AG08396 (cell line): ENCODE data around the gene GGT6.

Source experiments
- DNase-seq: peaks from one replicate; pipeline ENCODE4 v3.0.0; 2012; ENCODE audit warnings: low spot score, mixed read lengths

Gene GGT6

DNA sequence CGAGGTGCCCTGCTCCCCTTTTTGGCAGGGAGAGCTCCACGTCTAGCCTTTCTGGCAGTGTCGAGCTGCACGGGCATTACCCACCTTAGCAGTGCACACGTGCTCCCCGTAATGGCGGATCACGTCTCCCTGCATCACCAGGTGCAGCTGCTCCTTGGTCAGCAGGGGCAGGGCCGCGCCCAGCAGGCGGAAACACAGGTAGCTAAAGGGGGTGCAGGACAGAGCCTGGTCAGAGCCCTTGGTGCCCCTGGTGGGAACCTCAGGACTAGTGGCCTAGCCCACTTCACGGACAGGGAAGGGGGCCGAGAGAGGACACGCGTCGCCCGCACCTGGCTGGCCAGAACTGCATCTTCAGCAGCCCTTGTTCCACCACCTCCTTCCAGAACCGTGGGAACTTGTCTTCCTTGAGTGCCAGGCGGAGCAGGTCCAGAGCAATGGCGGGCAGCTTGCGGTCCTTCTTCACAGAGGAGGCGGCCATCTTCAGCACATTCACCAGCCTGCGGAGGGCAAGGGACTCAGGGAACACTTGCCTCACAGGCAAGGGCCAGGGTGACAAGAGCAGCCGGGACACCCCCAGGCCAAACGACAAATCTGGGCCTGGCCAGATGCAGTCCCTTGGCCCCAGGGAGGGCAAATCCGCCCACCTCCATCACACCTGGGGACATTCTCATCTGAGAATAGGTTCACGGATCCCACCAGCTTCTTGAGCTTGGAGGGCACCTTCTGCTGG lies 8.4 kb downstream of the GGT6 start:
- no peak for DNase-seq

DNA sequence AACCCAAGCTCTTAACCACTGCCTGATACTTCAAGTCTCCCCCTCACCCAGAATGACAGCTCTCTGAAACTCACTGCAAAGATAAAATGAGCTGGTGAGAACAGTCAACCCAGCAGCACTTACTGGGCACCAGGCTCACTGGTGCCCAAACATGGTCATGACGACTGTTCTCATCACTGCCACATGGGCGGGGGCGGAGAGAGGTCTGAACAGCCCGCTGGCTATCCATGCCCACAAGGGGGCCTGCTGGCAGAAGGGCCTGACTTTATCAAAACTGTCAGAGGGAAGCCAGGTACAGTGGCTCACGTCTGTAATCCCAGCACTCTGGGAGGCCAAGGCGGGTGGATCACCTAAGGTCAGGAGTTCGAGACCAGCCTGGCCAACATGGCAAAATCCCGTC lies 9.2 kb downstream of the GGT6 start:
- DNase-seq = no peak

DNA sequence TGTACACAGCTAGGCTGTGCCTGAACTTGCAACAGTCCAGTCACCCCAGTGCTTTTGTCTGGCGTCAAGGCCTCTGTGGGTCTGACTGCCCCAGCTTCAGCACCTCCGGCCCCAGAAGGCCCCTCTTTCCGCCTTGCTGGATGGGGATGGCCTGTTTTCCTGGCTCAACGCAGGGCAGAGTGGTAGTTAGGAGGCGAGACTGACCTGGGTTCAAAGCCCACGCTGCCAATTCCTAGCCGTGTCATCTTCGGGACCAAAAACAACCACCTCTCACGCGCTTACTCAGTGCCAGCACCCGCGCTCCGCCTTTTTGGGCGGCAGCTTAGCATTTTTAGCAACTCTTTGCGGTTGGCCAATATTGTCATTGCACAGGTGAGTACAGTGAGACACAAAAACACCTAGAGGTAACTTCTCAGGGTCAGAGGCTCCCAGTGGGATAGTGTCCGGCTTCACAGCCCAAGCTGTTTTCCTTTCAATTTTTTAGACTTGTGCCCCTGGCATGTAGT lies 9.8 kb downstream of the GGT6 start:
- DNase-seq = no peak

DNA sequence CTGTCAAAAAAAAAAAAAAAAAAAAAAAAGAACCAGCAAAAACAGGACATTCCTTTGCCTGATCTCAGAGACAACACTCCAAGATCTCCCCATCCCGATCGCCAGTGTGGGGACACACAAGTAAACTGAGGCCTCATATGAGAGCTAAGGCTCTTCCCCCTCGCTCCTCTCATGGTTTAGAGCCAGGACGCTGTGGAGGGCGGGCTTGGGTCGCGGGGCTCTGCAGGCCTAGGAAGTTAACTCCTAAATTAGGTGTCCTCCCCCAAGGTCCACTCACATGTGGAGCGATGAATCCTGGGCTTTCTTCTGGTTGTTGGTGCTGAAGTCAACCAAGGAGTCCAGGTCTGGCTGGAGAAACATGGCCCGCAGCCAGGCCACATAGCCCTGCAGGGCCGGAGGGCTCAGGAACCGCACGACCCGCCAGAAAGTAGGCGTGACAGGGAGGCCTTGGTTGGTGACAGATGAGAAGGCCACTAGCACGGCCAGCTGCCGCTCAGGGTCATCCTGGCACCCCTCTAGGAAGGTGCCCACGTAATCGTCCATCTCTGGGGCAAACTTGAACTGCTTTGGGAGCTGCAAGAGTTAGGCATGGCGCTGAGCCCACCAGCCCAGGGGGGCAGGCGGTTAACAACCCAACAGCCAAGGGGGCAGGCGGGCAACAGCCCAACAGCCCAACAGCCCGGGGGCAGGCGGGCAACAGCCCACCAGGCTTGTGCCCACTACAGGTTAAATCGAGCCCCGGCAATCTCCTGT lies 10.4 kb downstream of the GGT6 start:
- DNase-seq = no peak

DNA sequence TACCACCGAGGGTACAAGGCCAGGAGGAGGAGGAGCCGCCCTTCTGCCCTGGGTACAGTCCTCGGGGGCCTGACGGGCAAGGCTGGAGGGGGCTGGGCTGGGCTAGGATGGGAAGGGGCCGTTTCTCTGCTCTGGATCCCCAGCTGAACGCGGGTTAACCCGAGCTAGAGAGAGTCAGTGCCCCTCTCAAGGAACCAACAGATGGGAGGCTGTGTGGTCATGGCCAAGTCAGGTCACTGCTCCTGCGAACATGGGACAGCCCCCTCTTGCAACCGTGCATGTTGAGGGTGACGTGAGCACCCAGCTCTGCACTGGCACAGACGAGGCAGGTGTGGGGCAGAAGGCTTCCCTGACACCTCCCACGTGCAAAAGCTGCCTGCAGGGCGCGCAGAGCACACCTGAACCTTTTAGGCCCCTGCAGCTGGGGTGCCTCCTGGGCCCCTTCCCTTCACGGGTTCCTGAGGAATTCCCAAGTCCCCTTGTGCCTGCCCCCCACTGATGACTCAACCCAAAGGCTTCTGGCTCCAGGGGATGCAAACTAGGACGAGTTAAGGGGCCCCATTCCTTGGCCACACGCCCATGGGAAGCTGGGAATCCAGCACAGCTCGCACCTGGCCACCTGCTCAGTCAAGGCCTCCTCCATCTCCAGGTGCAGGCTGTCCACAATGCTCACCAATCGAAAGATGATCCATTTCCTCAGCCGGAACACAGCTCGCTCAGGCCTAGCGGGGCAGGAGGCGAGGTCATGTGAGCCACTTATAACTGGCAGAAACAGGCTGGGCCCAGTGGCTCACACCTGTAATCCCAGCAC lies 11.5 kb downstream of the GGT6 start:
- DNase-seq = no peak

DNA sequence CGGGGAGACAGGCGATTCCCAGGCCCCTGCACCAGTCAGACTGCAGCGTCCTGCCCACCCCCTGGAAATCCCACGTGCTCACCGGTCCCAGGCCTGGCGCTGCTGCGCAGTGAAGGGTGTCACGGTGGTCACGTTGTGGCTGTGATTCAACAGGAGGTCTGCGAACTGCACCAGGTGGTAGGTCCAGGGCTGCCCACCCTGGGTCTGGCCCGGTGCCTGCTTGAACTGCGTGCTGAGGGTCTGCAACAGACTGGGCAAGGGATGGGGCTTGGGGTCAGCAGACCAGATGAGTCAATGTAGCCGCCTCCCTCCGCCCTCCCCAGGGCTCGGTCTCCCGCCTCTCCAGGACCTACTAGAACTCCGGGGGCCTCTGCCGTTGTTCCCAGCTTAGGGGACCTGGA lies 12.3 kb downstream of the GGT6 start:
- DNase-seq = no peak

DNA sequence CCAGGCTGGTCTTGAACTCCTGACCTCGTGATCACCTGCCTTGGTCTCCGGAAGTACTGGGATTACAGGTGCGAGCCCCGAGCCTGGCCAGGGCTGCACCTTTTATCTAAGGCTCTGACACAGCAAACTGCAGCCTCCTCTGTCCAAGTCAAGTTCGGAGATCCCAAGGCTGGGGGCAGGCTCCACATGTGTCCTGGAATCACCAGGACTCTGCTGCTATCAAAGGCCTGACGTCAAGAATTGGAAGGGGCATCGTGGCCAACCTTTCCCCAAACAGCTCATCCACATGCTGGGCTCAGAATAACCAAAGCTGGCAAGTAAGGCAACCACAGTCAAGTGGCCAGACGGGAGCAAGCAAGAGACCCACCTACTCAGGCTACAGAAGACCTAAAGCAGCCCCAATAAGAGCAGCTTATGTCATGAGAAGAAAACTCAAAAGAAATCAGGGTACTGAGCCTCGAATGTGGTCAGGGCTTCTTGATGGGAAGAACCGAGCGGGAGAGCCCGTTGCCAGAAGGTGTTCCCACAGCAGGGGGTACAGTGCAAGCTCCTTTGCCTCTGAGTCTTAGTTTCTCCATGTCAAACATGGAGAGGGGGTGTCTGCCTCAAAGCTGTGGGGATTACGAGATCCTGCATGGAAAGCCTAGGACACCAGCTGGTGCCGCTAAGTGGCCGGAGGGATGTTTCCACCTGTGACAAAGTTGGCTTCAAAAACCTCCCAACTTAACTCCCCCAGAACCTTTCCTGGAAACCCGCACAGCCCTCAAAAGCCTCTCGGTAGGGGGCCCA lies 13.1 kb downstream of the GGT6 start:
- no peak for DNase-seq

DNA sequence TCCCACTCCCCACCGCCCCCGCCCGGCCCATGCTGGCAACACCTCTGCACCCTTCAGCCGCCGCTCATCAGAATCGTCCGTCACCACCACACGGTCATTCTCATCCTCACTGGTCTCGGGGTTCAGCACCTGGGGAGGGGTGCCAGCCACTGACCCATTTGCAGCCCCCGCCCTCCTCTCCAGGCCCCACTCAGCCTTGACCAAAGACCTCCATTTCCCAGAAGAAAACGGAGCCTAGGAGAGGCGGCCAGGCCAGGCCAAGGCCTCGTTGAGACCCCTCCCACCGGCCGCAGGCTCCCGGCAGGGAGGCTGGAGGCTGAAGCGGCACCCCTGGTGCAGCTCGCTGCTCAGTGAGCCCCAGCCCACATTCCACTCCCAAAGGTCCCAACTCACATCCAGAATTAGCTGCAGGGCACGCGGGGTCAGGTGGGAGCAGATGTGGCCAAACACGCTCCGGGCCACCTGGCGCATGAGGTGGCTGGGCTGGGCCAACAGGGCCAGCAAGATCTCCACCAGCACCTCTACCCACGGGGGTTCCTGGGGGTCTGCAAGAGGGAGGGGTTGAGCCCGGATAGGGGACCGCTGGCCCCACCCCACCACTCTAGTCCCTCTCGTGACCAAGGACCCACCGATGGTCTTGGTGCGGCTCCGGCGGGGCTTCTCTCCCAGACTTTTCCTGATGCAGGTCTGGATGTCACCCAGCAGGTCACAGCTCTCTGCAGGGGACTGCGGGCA lies 15.0 kb downstream of the GGT6 start:
- DNase-seq = no peak

DNA sequence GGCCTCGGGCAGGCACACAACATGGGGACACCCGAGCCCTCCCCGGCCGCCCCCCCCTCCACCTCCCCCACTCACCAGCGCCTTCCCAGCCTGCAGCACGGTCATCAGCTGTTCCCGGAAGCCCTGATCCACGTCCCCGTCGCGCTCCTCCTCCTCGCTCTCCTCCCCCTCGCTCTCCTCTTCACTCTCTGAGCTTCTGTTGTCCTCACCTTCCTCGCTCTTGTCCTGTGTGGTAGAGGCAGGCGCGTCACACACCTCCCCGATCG lies 15.5 kb downstream of the GGT6 start:
- DNase-seq = no peak

DNA sequence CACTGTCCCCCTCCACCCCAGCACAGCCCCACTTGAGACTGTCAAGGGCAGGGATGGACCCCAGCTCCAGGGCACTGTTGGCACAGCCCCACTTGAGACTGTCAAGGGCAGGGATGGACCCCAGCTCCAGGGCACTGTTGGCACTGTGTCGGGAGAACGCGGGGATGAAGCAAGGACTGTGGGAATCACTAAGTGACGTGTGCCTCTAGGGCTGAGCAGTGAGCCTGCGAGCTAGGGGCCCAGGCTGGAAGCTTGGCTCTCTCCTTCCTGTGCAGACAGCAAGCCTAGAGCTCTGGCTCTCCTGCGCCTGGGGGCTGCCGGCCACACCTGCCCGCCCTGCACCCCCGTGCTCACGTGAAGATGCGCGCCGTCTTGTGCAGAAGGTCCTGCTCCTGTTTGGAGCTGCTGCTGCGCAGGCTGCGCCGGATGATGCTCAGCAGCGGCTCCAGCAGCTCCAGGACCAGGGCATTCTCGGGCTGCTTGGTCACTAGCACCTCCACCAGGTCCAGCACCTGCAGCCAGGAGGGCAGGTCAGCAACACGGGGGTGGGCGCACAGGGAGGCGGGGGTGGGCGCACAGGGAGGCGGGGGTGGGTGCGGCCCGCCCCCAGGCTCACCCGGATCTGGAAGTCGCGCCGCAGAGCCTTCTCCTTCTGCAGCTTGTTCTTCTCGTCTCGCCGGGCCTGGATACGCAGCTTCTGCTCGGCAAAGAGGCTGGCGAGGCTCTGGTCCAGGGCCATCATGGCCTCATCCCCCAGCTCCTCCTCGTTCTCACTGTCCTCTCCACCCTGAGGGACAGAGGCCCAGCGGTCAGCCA lies 16.0 kb downstream of the GGT6 start:
- no peak for DNase-seq

DNA sequence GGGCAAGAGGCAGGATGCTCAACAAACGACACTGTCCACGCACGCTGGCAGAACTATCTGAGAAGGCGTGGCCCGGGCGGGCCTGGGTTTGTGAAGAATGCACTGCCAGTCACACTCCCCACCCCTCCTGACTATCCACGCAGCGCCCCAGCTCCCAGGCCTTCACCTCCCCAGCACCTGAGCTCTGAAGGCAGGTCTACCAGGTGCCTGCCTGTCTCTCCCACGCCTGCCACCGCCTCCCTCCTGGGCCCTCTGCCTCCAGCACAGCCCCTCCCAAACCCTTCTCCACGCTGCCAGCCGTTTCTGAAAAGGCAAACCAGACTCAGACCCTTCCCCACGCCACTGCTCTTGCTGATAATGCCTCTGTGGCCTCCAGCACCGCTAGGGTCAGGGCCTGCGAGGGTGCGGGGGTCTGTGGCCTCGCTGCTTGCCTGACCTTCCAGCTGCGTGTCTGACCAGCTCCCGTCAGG lies 16.8 kb downstream of the GGT6 start:
- no peak for DNase-seq

DNA sequence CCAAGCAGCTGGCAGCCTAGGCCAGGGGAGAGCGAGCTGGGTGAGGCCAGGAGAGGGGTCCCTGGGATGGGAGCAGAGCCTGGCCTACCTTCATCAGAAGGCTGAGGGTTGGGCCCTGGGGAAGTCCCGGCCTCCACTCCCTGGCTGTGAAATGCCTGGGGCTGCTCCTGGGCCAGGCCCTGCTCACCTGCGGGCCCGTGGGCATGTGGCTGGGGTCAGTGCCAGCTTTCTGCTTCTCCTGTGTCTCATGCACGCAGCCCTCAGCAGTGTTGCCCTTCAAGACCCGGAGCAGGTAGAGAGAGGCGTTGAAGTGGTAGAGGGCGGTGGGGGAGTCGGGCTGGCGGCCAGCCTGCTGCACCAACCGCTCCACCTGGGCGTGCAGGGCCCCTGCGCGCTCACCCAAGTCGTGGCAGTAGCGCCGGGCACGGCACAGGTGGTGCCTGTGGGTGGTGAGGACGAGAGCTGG lies 17.6 kb downstream of the GGT6 start:
- no peak for DNase-seq

DNA sequence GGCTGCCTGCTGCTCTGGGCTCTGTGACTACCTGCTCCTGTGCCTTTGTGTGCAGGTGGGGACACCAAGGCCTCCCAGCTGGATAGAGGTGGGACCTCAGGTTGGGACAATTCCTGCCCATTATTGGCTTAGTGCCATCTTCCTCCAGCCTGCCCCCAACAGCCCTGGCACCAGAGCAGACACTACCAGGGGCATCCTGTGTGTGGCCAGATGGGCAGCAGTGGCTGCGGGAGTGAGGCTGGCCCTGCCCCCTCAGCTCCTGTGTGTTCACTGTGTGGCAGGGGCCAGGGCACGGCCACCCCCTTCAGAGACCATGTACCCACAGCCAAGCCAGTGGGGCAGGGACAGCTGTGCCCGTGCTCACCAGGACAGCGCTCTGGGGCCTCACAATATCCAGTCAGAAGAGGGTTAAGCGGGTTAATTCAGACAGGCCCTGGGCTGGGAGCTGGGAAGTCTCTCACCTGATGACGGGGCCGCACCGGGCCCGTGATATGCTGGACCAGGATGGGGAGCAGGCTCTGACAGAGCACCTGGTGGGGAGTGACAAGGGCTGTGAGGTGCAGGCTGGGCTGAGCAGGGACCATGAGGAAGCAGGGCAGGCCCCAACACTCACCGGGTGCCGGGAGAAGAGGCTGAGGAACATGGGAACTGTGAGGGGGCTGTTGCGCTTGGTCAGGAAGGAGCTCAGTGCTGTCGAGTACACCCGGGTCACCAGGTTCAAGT lies 18.2 kb downstream of the GGT6 start:
- no peak for DNase-seq

DNA sequence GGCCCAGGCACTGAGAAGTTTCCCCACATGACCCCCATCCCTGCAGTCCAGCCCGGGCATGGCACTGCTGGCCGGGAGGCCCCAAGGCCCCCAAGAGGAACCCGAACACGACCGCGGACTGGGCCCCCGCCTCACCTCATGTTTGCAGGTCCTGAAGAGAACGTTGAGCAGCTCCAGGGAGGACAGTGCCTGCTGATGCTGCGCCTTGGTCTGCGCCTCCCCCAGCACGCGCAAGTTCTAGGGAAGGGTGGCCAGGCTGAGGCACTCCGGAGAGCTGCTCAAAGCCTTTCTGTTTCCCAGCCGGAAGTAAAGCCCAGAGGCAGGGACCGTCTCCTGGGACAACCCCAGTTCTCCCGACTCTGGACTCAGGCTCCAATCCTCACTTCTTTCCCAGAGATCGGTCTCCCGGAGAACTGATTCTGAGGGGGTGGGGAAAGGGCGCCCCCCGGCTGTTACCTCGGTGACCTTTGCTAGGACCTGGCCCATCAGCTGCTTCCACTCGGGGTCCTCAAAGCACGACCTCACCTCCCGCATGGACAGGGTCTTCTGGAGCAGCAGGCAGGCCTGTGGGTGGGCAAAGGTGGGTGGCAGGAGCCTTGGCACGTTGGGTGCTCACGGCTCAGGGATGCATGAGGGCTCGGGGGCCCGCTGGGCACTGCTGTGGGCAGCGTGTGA lies 18.9 kb downstream of the GGT6 start:
- no peak for DNase-seq

DNA sequence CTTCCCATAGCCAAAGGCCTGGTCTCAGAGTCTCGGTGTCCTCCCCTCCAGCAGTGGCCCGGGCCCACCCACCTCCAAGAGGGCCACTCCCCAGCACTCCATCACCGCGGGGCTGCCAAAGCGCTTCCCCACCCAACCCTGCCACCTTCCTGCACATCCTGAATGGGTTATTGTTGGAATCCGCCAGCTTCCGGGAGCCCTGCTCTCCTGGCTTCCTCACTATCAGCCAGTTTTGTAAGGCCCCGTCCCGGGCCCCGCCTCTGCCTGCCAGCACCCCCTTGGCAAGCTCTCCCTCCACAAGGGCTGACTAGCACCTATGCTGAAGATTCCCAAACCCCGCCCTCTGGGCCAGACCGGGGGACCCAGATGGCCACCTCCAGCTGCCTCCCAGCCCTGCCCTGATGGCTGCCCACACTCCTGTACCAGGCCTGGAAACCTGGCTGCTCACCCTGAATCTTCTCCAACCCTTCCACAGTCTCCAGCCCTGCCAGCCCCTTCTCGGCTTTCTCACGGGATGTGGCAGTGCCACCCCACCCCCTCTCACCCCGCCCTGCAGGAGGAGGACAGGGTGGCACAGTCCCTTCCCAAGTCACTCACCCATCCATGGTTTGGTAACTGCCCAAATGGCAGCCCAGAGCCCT lies 19.6 kb downstream of the GGT6 start:
- DNase-seq = no peak

DNA sequence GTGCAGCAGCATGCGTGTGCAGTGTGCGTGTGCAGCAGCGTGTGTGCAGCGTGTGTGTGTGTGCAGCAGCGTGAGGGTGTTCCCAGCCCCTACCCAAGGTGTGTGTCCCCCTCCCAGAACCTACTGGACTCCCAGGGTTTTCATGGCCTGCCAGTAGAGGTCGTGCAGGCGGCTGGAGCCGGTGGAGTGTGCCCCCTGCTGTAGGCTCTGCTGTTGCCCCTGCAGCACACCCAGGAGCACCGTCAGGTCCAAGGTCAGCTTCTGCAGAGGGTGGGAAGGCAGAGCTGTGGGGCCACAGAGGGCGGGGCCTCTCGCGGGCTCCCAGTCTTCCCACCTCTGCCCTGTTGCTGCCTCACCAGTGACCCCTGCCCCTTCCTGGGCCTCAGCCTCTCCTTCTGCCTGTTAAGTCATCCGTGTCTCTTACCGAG lies 20.1 kb downstream of the GGT6 start:
- no peak for DNase-seq

DNA sequence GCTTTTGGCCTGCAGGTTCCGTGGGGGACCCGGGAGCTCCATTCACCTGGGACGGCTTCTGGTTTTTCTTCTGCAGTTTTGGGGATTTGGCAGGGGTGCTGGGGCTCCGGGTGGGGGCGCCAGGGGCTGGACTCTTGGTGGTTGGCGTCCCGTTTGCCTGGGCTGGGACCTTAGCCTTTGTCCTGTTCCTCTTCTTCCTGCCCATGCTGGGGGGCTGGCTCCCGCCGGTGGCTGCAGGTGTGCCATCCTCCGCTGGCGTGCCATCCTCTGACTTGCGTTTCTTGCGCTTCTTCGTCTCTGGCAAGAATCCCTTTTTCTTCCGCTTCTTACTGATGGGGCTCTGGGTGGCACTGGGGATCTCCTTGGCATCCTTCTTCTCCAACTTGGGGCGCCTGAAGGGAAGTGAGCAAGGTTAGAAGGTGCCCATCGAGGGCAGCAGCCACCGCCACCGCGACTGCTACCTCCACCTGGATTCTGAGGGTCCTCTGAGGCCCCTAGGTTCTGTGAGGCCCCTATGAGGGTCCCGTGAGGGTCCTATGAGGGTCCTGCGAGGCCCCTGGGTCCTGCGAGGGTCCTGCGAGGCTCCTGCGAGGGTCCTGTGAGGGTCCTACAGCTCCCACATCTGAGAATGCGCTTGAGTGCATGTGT lies 20.7 kb downstream of the GGT6 start:
- no peak for DNase-seq

DNA sequence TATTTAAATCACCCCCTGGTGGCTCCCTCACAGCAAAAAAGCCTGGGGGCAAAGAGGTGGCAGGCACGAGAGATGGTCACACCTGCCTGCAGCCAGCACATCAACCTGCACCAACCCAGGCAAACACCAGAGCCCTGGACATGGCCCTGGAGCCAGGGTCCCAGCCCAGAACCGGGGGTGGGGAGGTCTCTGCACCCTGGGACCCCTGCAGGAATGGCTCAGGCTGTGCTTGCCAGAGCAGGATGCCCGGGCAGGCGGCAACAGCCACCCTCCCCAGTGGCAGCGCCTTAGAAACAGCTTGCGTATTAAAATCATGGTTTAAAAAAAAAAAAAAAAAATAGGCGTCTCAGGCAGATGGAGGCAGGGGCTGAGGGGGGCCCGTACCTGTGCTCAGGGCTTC lies 21.4 kb downstream of the GGT6 start:
- no peak for DNase-seq
